Fibroblast of pulmonary artery (primary cell): ENCODE measurements around the gene PVALEF.

Experiments used
- DNase-seq: peaks from one replicate; pipeline ENCODE4 v3.0.0-alpha.2; 2010; ENCODE audit warnings: low read depth
- H3K4me3 ChIP-seq: replicated peaks from 2 replicates; pipeline ENCODE4 v1.5.1; 2011; ENCODE audit warnings: low read depth, mild to moderate bottlenecking, control low read depth, low read length, moderate library complexity
- TF ChIP-seq, protein P1 (sequence below): IDR thresholded peaks from 2 replicates; pipeline ENCODE4 v1.5.1; 2011; ENCODE audit warnings: mild to moderate bottlenecking, control low read depth, low read length, inconsistent platforms; ENCODE audit errors: missing control alignments

Gene PVALEF

DNA sequence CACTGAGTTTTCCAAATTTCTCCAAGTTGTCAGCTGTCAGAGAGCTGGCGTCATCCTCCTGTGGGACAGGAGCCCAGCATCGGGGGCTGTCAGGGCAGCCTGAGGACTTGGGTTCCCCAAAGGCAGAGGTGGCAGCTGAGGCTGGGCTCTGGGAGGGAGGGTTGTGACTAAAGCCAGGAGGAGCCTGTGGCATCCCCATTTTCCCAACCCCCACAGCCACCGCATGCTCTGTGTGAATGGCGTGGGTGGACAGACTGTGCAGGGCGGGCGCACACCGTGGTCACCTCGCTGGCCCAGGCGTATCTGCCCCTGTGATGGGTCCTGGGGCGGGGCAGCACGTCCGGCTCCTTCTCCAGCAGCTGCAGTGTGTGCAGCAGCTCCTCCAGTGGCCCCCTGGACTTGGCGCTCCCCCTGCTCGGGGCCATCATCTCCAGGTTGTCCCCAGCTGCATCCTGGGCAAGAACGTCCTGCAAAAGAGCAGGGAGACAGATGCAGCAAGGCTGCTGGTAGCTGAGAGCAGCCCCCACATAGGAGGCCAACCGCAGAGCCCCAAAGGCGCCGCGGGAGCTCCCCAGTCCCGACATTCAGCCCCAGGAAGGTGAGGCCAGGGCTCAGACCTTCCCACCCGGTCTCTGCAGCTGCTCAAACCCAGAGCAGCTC, 32.7 kb downstream of the PVALEF start:
- no peak for DNase-seq
- H3K4me3 ChIP-seq = no peak overlapping the region
- TF ChIP-seq, protein P1, sequence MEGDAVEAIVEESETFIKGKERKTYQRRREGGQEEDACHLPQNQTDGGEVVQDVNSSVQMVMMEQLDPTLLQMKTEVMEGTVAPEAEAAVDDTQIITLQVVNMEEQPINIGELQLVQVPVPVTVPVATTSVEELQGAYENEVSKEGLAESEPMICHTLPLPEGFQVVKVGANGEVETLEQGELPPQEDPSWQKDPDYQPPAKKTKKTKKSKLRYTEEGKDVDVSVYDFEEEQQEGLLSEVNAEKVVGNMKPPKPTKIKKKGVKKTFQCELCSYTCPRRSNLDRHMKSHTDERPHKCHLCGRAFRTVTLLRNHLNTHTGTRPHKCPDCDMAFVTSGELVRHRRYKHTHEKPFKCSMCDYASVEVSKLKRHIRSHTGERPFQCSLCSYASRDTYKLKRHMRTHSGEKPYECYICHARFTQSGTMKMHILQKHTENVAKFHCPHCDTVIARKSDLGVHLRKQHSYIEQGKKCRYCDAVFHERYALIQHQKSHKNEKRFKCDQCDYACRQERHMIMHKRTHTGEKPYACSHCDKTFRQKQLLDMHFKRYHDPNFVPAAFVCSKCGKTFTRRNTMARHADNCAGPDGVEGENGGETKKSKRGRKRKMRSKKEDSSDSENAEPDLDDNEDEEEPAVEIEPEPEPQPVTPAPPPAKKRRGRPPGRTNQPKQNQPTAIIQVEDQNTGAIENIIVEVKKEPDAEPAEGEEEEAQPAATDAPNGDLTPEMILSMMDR = no peak

DNA sequence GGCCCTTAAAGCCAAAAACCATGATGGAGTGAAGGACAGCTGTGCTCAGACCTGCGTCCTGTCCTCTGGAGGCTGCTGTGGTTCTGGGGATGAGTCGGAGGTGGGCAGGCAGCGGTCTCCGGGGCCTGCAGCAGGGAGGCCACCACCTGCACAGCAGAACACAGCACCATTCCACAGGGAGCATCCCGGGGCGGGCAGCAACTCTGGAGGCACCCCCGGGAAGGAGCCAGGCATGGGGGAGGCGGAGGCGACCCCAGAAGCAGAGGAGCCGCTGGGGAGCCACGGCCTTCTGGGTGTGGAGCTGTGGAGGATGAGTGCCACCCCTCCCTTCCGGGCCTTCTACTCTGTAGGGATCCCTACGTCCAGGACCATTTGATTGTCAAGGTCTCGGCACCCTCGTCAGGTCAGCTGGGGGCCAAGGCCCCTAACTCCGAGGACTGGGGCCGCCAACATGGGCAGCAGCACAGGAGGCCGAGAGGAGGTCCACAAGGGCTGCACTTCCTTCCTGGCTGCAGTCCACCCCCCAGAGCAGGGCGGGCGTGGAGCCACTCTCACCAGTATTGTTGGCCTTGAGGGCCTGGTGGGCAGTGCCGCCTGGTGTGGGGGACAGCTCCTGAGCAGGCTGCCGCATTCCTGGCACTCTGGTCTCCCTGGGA, 33.6 kb downstream of the PVALEF start:
- TF ChIP-seq, protein P1 = no peak
- H3K4me3 ChIP-seq = no peak overlapping the region

DNA sequence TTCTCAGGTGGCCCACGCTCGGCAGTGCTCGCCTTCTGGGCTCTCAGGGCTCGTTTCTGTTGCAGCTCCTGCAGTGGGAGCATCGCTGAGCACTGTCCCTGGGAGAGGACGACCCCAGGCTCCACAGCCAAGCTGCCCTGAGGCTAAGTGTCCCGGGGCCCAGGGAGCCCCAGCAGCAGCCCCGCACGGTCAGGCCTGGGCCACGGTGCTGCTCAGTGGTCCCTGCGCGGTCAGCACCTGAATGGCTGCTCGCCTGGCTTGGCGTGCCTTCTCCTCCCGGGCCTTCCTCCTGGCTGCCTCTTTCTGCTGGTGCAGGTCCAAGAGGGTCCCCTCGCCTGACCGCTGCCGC, 34.1 kb downstream of the PVALEF start:
- TF ChIP-seq, protein P1 = no peak
- no peak overlapping the region for H3K4me3 ChIP-seq
- no peak for DNase-seq

More for the DNA sequence above, 33.6 kb downstream of the PVALEF start:
- DNase-seq = no peak

DNA sequence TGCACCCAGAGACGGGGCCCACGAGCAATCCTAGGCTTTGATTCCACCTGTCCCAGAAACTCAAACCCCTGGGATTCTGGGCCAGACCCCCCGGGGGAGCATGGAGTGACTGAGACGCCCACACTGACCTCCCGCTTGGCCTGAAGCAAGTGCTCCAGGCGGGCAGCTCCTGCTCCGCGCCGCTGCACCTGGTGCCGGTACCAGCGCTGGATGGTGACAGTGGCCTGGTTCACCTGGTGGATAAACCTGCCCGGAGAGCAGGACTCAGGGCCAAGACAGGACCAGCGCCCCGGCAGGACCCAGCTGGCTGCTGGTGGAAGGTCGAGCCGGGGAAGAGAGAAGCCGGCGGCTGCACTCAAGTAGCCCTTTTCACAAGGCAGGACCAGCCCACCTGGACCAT, 34.9 kb downstream of the PVALEF start:
- H3K4me3 ChIP-seq = no peak overlapping the region
- TF ChIP-seq, protein P1 = no peak
- no peak for DNase-seq

DNA sequence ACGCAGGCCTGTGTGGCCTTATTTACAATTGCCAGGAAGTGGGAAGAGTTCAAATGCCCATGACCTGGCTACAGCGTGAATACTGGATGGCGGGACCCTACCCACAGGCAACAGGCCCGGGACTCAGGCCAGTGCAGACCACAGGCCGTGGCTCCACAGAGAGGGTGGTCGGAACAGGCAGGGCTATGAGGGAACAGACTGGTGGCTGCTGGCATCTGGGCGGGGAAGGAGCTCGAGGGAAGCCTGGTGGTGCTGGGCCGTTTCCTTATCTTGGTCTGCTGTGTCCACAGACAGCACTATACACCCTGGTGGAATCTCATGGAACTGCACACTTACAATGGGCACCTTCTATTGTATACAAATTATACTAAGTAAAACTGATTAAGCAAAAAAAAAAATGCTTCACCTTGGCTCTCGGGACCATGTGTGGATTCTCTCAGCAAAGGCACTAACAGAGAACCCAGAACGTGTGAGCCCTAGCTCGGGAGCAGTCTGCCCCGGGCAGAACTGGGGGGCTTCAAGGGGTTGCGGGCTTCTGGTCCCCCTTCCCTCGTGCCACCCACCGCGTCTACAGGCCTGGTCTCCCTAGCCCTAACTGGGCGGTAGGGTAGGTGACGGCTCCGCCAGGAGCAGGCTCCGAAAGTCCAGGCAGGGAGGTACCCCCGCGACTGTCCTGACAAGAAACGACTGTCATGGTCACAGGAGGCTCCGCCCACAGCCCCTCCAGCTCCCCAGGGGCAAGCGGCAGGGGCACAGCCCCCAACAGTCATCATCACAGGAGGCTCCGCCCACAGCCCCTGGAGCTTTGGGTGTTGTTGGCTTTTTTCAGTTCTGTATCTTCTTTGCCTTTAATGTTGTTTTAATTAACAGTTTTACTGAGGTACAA, 35.6 kb downstream of the PVALEF start:
- H3K4me3 ChIP-seq = no peak overlapping the region
- peak; percentile 81 for DNase-seq
- TF ChIP-seq, protein P1 = peak; percentile 75

DNA sequence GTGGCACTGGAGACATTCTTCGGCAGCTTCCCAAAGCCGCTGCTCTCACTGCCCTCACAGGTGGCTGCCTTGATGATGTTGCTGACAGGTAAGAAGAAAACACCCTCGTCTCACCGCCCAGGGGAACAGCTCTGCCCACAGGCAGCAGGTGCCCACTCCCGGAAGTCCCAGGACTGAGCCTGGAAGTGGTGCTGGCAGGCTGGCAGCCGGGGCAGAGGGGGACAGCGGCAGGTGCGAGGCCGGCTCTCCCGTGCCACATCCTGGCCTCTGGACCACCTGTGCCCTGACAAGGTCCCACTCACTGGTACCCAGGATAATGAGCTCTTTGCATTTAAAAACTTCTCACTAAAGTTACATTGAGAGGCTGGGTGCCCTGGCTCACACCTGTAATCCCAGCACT, 37.0 kb downstream of the PVALEF start:
- H3K4me3 ChIP-seq = no peak overlapping the region
- TF ChIP-seq, protein P1 = no peak
- no peak for DNase-seq
